ENCODE results near the gene ALDH1A3. TPM values are rescaled to one million over a fixed set of nuclear protein-coding genes. Genes with fewer than 3 reads are reported as not detected.
"Not testable (repeated sequence)": the region's sequence is repeated elsewhere in the genome, so short reads cannot be mapped to it uniquely, and the experiment has no call there.

The ALDH1A3 gene
- total RNA-seq, 1 donor from 2014 or later = 2.9 TPM

DNA sequence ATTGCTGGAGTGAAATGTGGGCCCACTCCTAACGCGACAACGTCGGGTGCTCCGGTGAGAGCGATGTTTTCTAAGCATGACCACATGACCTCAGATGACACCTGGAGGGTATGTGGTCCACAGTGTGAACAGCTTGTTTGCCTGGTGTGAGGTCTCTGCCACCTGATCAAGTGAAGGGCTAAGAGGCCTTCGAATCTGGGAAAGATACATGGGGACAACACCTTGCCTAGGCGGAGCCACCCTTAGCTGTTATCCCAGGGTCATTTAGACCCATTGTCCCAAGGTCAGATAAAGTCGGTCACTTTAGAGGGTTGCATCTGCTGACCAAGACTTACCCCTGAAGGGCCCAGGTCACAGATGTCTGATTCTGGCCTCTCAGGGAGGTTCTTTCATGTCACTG, 34.9 kb upstream of the ALDH1A3 start:
- no peak overlapping the region for H3K27ac ChIP-seq (replicated peaks)
- TF ChIP-seq, protein P1, sequence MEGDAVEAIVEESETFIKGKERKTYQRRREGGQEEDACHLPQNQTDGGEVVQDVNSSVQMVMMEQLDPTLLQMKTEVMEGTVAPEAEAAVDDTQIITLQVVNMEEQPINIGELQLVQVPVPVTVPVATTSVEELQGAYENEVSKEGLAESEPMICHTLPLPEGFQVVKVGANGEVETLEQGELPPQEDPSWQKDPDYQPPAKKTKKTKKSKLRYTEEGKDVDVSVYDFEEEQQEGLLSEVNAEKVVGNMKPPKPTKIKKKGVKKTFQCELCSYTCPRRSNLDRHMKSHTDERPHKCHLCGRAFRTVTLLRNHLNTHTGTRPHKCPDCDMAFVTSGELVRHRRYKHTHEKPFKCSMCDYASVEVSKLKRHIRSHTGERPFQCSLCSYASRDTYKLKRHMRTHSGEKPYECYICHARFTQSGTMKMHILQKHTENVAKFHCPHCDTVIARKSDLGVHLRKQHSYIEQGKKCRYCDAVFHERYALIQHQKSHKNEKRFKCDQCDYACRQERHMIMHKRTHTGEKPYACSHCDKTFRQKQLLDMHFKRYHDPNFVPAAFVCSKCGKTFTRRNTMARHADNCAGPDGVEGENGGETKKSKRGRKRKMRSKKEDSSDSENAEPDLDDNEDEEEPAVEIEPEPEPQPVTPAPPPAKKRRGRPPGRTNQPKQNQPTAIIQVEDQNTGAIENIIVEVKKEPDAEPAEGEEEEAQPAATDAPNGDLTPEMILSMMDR (IDR thresholded peaks at IDR 0.05; ENCODE audit: borderline replicate concordance) = no peak
- H3K9me3 ChIP-seq (replicated peaks) = no peaks in the 10 kb centered on the region
- H3K4me3 ChIP-seq = no peak overlapping the region
- intact Hi-C loops (cut with micrococcal nuclease) = no loop called here
- DNase-seq = no peak
- H3K27me3 ChIP-seq (ENCODE audit: low read depth) = peaks cover 80% of the 10 kb centered on the region
- H3K36me3 ChIP-seq = no peaks in the 10 kb centered on the region
- H3K4me1 ChIP-seq = peaks cover 3% of the 10 kb centered on the region

DNA sequence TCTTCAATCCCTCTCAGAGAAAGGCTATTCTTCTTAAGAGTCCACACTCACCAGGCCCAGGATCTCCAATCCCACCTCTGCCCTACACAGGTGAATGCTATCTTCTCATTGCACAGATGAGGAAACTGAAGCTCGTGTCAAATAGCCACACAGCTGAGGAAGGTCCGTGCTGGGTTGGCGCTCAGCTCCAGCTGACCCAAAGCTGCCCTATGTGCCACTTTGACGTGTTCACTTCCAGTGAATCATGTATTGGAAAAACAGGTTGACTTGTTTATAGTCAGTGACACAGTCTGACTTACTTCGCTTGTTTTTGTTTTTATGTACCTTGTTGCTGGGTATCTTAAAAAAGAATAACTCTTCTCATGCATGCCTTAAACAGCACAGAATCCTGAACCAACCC, 32.4 kb upstream of the ALDH1A3 start:
- Histone ChIP-seq H3K27ac (replicated peaks) (no peak overlapping the region), H3K27me3 (ENCODE audit: low read depth) (peaks cover 90% of the 10 kb centered on the region), H3K4me1 (peaks cover 4% of the 10 kb centered on the region), H3K4me3 (no peak overlapping the region), H3K9me3 (replicated peaks) (no peaks in the 10 kb centered on the region), H3K36me3 (no peaks in the 10 kb centered on the region)
- no peak for DNase-seq
- TF ChIP-seq, protein P1 (IDR thresholded peaks at IDR 0.05; ENCODE audit: borderline replicate concordance) = no peak
- intact Hi-C loops (cut with micrococcal nuclease) = no loop called here

DNA sequence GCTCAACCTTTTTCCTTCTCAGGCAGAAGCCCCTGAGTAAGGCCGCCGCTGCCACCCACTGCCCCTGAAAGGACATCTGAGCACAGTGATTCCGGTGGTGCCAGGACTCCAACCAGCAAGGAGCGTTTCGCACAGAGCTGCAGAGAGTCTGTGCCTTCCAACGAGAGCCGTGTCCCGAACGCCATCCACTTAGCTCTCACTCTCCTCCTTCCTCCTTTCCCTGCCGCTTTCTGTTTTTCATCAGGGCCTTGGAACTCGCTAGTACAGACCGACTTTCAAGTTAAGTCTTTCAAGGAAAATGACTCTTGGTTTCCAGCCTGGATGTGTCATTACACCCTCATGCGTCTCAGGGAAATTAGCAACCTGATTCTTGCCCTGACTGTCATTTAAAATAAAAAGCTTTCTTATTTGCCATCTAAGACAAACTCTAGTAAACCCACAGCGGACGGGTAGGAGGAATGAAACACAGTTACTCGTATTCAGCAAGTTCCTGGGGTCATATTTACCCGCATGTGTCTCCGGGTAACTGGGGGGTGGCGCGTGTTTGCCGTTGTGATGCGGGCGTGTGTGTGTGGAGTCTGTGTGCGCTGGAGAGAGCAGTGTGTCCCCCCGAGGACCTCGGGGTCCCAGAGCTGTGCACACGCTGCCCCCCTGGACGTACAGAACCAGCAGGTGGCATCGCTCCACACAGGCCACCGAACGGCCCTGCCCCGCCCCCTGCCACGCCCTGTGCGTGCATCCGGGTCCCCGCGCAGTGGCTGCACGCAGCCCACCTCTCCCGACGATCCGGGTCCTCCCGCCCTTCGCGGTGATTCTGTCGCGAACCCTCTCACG, 30.4 kb upstream of the ALDH1A3 start:
- no peaks in the 10 kb centered on the region for H3K36me3 ChIP-seq
- peaks cover 85% of the 10 kb centered on the region for H3K27me3 ChIP-seq (ENCODE audit: low read depth)
- H3K9me3 ChIP-seq (replicated peaks) = no peaks in the 10 kb centered on the region
- intact Hi-C loops (cut with micrococcal nuclease) = no loop called here
- peak overlapping the region; percentile 60 for H3K4me3 ChIP-seq
- DNase-seq = peak; percentile 25
- no peak overlapping the region for H3K27ac ChIP-seq (replicated peaks)
- H3K4me1 ChIP-seq = peaks cover 4% of the 10 kb centered on the region
- TF ChIP-seq, protein P1 (IDR thresholded peaks at IDR 0.05; ENCODE audit: borderline replicate concordance) = peak; percentile 16

DNA sequence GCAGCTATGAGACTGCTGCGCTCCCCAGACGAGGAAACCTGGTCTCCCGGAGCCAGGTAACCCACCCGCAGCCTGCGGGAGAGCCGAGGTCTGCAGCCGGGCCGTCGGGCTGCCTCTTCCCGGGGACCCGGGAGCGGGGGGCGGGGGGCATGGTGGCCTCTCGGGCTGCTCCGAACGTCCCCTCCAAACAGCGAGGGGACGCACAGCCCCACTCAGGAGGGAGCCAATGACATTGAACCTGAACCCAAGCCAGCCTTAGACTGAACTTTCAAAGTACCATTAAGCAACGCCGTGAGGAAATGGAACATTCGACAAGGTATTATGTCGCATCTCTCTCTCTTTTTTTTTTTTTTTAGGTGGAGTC, 29.8 kb upstream of the ALDH1A3 start:
- no peaks in the 10 kb centered on the region for H3K9me3 ChIP-seq (replicated peaks)
- H3K4me1 ChIP-seq = peaks cover 4% of the 10 kb centered on the region
- peak overlapping the region; percentile 60 for H3K4me3 ChIP-seq
- TF ChIP-seq, protein P1 (IDR thresholded peaks at IDR 0.05; ENCODE audit: borderline replicate concordance) = no peak
- no peak for DNase-seq
- no peaks in the 10 kb centered on the region for H3K36me3 ChIP-seq
- peaks cover 85% of the 10 kb centered on the region for H3K27me3 ChIP-seq (ENCODE audit: low read depth)
- no peak overlapping the region for H3K27ac ChIP-seq (replicated peaks)
- intact Hi-C loops (cut with micrococcal nuclease) = no loop called here

DNA sequence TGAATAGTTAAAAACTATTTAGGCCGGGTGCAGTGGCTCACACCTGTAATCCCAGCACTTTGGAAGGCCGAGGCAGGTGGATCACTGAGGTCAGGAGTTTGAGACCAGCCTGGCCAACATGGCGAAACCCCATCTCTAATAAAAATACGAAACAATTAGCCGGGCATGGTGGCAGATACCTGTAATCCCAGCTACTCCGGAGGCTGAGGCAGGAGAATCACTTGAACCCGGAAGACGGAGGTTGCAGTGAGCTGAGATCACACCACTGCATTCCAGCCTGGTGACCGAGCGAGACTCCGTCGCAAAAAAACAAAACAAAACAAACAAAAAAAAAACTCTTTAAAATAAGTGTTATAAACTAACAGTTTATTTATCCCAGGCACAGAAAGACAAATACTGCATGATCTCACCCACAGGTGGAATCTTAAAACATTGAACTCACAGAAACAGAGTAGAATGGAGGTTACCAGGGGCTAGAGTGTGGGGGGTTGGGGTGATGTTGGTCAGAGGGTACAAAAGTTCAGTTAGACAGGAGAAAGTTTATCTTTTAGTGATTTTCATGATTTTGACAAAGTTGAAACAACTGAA, 28.1 kb upstream of the ALDH1A3 start:
- H3K27me3 ChIP-seq (ENCODE audit: low read depth) = peaks cover 80% of the 10 kb centered on the region
- H3K4me3 ChIP-seq; intact Hi-C loops (cut with micrococcal nuclease); H3K36me3 ChIP-seq; DNase-seq; H3K4me1 ChIP-seq; H3K27ac ChIP-seq (replicated peaks); H3K9me3 ChIP-seq (replicated peaks): not testable (repeated sequence)

DNA sequence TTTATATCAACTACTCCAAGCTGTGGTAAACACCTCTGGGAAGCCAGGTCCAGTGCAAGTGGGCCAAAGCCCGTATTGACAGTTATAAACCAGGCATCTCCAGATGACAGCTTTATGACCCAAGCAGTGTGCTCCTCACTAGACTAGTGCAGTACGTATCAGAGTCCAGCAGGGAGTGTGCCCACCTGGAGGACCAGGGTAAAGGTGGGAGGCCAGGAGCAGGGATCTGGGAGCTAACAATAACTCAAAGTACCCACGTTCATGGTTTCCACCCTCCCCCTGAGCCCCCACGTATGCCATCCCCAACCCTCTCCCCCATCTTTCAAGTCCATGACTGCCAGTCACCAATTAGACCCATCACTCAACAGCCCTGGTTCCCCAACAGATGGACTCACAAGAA, 27.0 kb upstream of the ALDH1A3 start:
- no peak overlapping the region for H3K27ac ChIP-seq (replicated peaks)
- intact Hi-C loops (cut with micrococcal nuclease) = no loop called here
- H3K9me3 ChIP-seq (replicated peaks) = no peaks in the 10 kb centered on the region
- no peaks in the 10 kb centered on the region for H3K36me3 ChIP-seq
- TF ChIP-seq, protein P1 (IDR thresholded peaks at IDR 0.05; ENCODE audit: borderline replicate concordance) = no peak
- peaks cover 74% of the 10 kb centered on the region for H3K27me3 ChIP-seq (ENCODE audit: low read depth)
- DNase-seq = no peak
- H3K4me1 ChIP-seq = peaks cover 4% of the 10 kb centered on the region
- H3K4me3 ChIP-seq = no peak overlapping the region
